Measurements from ENCODE around the gene PEX14. TPM values are rescaled to one million over a fixed set of nuclear protein-coding genes. Genes with fewer than 3 reads are reported as not detected.

The PEX14 gene
- total and polyA plus RNA-seq, 2 donors (not counting 3 experiments of a cell fraction or from before 2014, with no cell fraction given): 19.5 to 26.5 TPM

- FAIRE-seq: no peak
- H3K36me3 ChIP-seq (ENCODE audit: control insufficient read depth in 2 of 2, extremely low read depth in 1 of 2, insufficient read depth in 2 of 2, low read length in 2 of 2): no peaks in the 10 kb centered on the region
- ChIA-PET POLR2A (no interaction called here), CTCF (interaction anchor here (0.8 to 1.8 kb wide), 5 partner anchors 9 to 429 kb away, joined by 3 to 6 read pairs (median 3); no protein-coding TSS in a partner anchor)
- H3K9me1 ChIP-seq (replicated peaks; ENCODE audit: control insufficient read depth, extremely low read depth, insufficient read depth, low read length): no peaks in the 10 kb centered on the region
- intact Hi-C loops (cut with micrococcal nuclease): loop anchor here (5.0 kb wide), 1 partner anchor 124 kb away; no protein-coding TSS in a partner anchor
- BruUV-seq (replicated peaks): no TSS peak
- H4K20me1 ChIP-seq (replicated peaks; ENCODE audit: control insufficient read depth, extremely low read depth, insufficient read depth, low read length): no peaks in the 10 kb centered on the region
- no peak for TF ChIP-seq GATA2 (IDR thresholded peaks at IDR 0.05; ENCODE audit: insufficient read depth, insufficient read length, low read depth, low read length)
- TF ChIP-seq EZH2 (IDR thresholded peaks at IDR 0.05; ENCODE audit: borderline replicate concordance, low read depth, low read length, severe bottlenecking): no peak
- no peak for TF ChIP-seq JUN (IDR thresholded peaks at IDR 0.05; ENCODE audit: borderline replicate concordance, insufficient read depth, insufficient read length, low read depth)
- no peak for TF ChIP-seq POLR2A (IDR thresholded peaks at IDR 0.05; ENCODE audit: low read depth, low read length)
- TF ChIP-seq MAX (IDR thresholded peaks at IDR 0.05; ENCODE audit: insufficient read depth, insufficient read length): no peak
- TF ChIP-seq POLR2AphosphoS5 (IDR thresholded peaks at IDR 0.05; ENCODE audit: insufficient read depth, low read depth, low read length): no peak
- no peak for TF ChIP-seq MYC (IDR thresholded peaks at IDR 0.05; ENCODE audit: low read depth, low read length)
- no peak for TF ChIP-seq FOS (IDR thresholded peaks at IDR 0.05; ENCODE audit: borderline replicate concordance, insufficient read depth, low read length)
- TF ChIP-seq CTCF (IDR thresholded peaks at IDR 0.05; ENCODE audit: extremely low read depth in 1 of 2, insufficient read depth in 1 of 2, low read depth in 1 of 2, low read length in 2 of 2): no peak
- no peaks in the 10 kb centered on the region for H3K27me3 ChIP-seq (ENCODE audit: control insufficient read depth in 2 of 2, insufficient read depth in 2 of 2, low read length in 2 of 2)
- no peak for DNase-seq (ENCODE audit: low read depth, low spot score)
- no peaks in the 10 kb centered on the region for H3K9me3 ChIP-seq (replicated peaks; ENCODE audit: control insufficient read depth, insufficient read depth, low read length)
- dilution Hi-C loops (cut with MboI; ENCODE audit: extremely low pct_ligation_motif_present, low sequenced_read_pairs): no loop called here
- H3K4me2 ChIP-seq (ENCODE audit: insufficient read depth, low read length): no peak overlapping the region
- H2AFZ ChIP-seq (ENCODE audit: low read depth, low read length): no peak overlapping the region
- peaks cover 31% of the 10 kb centered on the region for H3K79me2 ChIP-seq (ENCODE audit: control insufficient read depth, insufficient read depth, low read length)
- no peak overlapping the region for H3K9ac ChIP-seq (replicated peaks; ENCODE audit: extremely low read depth, insufficient read depth, low read length)
- H3K4me3 ChIP-seq (replicated peaks in 1 of 3; ENCODE audit: insufficient read depth in 1 of 3, low read depth in 1 of 3, low read length in 3 of 3): no peak overlapping the region
- no peak overlapping the region for H3K27ac ChIP-seq (ENCODE audit: insufficient read depth, low read depth, low read length)
- peaks cover 28% of the 10 kb centered on the region for H3K4me1 ChIP-seq (ENCODE audit: control insufficient read depth, extremely low read depth, insufficient read depth, low read length)
Measured at GRCh38 chr1:10513199-10513598, 38.4 kb downstream of the PEX14 start.

Data from endothelial cell of umbilical vein (primary cell).